Activated CD8-positive, alpha-beta memory T cell treated with anti-CD3 and anti-CD28 coated beads for 36 hours (primary cell): Measurements from ENCODE around the gene IRAK2. TPM values are rescaled to one million over a fixed set of nuclear protein-coding genes. Genes with fewer than 3 reads are reported as not detected.
"Not testable (repeated sequence)": the region's sequence is repeated elsewhere in the genome, so short reads cannot be mapped to it uniquely, and the experiment has no call there.

Experiments used
- CTCF ChIA-PET: fragments of 350-600 bp; sonication (Branson Sonifier 250); formaldehyde crosslinking; loops from one replicate; lab custom pipeline; 2021; ENCODE audit warnings: antibody characterized with exemption; lab: Charles Lee
- POLR2A ChIA-PET: fragments of 350-600 bp; sonication (Branson Sonifier 250); formaldehyde crosslinking; loops from one replicate; lab custom pipeline; 2021; ENCODE audit warnings: antibody characterized with exemption; lab: Charles Lee
- total RNA-seq, 2 experiments: library from RNA; stranded (reverse); gene quantifications; one replicate each; pipeline ENCODE4 v1.2.3, GENCODE V29; 2021

Gene IRAK2
- total RNA-seq, 2 experiments from 2014 or later: 4.0 TPM

DNA sequence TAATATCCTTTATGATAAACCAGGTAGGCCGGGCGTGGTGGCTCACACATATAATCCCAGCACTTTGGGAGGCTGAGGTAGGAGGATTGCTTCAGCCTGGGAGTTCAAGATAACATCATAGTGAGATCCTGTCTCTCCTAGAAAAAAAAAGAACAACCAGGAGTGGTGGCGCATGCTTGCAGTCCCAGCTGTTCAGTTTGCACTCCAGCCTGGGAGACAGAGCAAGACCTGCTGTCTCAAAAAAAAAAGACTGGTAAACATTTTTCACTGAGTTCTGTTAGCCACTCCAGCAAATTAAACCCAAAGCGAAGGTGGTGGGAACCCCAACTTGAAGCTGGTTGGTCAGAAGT lies 9.6 kb upstream of the IRAK2 start:
- POLR2A ChIA-PET: no interaction called here
- CTCF ChIA-PET: no interaction called here

DNA sequence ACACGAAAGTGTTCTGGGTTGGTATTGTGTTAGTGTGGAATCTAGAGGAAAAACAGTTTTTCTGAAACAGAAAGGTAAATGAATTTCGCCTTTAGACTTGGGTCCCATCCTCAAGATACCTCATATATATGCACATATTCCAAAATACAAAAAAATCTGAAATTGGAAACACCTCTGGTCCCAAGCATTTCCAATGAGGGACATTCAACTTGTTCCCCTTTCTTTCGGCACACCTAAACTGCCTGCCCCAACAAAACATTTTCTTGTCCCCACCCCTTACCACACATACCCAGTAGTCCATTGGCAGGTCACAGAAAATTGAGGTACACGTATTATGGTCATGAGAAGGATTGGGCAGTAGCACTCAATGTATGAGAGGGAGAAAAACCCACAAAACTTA lies 9.1 kb upstream of the IRAK2 start:
- ChIA-PET CTCF (no interaction called here), POLR2A (no interaction called here)

- CTCF ChIA-PET: no interaction called here
- POLR2A ChIA-PET: no interaction called here
Measured at GRCh38 chr3:10157031-10157430, 7.7 kb upstream of the IRAK2 start.

GRCh38 chr3:10158555-10158954 lies 6.2 kb upstream of the IRAK2 start:
- POLR2A ChIA-PET: interaction anchor here (1.0 kb wide), 1 partner anchor 62 kb away, joined by 7 read pairs; no protein-coding TSS in a partner anchor
- CTCF ChIA-PET: interaction anchor here (0.7 kb wide), 2 partner anchors 37 to 1584 kb away, joined by 3 read pairs; no protein-coding TSS in a partner anchor

- ChIA-PET POLR2A (no interaction called here), CTCF (no interaction called here)
Measured at GRCh38 chr3:10160346-10160745, 4.4 kb upstream of the IRAK2 start.

DNA sequence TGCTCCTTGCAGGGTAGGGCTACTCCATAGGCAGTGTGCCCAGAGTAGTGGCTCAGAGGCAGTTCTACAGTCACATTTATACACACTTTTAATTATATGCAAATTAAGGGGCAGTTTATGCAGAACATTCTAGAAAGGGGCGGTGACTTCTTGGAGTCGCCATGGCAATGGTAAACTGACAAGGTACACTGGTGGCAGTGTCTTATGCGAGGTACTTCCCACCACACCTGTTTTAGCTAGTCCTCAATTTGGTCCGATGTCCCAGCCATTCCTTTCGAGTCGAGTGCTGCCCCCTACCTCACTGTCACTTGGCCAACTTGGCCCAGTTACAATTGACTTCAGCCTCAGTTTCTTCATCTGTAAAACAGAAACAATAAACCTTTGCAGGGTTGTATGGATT lies 3.8 kb upstream of the IRAK2 start:
- ChIA-PET CTCF (no interaction called here), POLR2A (interaction anchor here (0.6 kb wide), 1 partner anchor 46 kb away, joined by 4 read pairs; no protein-coding TSS in a partner anchor)

- ChIA-PET POLR2A (no interaction called here), CTCF (no interaction called here)
Measured at GRCh38 chr3:10162185-10162584, 2.5 kb upstream of the IRAK2 start.

DNA sequence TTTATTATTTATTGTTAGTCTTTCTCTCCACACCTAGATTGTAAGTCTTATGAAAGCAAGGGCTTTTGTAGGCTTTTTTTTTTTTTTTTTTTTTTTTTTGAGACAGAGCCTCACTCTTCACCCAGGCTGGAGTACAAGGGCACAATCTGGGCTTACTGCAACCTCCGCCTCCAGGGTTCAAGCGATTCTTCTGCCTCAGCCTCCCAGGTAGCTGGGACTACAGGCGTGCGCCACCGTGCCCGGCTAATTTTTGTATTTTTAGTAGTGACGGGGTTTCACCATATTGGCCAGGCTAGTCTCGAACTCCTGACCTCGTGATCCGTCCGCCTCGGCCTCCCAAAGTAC lies 546 bp upstream of the IRAK2 start:
- CTCF ChIA-PET: interaction anchor here (0.7 to 2.1 kb wide), 5 partner anchors 15 to 58 kb away, joined by 3 to 4 read pairs (median 3); no protein-coding TSS in a partner anchor
- POLR2A ChIA-PET: not testable (repeated sequence)

- ChIA-PET POLR2A (no interaction called here), CTCF (interaction anchor here (0.6 to 2.0 kb wide), 6 partner anchors 10 to 724 kb away, joined by 3 to 6 read pairs (median 4); no protein-coding TSS in a partner anchor)
Measured at GRCh38 chr3:10166213-10166604, 1.5 kb downstream of the IRAK2 start.

DNA sequence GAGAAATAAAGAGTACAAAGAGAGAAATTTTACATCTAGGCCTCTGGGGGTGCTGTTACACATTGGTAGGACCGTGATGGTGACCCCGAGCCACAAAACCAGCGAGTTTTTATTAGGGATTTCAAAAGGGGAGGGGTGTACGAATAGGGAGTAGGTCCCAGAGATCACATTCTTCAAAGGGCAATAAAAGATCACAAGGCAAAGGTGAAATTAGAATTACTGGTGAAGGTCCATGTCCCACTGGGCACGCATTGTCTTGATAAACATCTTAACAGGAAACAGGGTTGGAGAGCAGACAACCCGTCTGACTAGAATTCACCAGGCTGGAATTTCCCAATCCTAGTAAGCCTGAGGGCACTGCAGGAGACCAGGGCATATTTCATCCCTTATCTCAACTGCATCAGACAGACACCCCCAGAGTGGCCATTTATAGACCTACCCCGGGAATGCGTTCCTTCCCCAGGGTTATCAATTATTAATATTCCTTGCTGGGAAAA lies 4.3 kb downstream of the IRAK2 start:
- CTCF ChIA-PET: no interaction called here
- POLR2A ChIA-PET: no interaction called here

DNA sequence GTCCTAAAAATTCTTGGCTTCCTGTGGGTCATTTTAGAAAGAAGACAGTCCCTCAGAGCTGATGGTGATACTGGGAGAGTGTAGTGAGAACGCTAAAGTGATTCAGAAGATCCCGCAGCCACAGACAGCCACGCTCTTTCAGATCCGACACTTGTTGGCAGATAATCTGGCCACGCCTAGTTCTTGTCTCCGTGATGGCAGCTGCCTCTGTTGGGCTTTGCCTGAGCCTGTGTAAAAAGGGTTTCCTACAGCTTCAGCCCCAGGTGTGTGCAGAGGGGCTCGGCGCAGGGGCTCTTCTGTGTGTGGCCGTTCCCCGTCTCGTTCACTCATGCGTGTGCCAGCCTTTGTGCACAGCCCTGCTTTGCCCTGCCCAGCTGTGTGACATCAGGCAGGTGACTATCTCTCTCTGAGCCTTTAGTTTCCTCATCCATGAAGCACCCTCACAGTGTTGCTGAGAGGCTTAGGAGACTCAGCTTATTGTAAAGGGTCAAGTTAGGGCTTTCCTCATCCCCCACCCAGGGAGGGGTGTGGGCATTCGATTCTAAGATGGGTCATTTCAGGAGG lies 6.3 kb downstream of the IRAK2 start:
- ChIA-PET CTCF (no interaction called here), POLR2A (no interaction called here)

DNA sequence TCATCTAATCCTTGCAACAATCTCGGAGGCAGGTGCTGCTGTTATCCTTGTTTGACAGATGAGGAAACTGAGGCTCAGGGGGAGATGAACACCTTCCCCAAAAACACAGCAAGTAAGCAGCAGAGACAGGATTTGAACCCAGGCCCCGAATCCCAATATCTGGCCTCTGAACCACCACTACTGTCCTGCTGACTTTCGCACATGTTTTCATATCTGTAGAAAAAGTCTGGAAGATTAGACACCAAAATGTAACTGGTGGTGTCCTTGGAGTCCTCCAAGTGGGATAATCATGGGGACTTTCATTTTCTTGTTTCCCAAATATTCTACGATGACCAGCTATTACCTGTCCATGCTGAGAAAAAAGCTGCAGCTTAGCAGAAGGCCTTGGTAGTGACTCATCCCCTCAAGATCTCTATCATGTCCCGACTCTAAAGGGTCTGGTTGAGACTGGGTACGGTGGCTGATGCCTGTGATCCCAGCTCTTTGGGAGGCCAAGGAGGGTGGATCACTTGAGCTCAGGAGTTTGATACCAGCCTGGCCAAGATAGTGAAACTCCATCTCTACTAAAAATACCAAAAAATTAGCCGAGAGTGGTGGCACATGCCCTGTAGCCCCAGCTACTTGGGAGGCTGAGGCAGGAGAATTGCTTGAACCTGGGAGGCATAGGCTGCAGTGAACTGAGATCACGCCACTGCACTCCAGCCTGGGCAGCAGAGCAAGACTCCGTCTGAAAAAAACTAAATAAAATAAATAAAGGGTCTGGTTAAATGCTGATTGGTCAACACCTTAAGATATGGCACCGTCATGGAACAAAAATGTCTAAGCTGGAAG lies 8.6 kb downstream of the IRAK2 start:
- POLR2A ChIA-PET: interaction anchor here (0.6 kb wide), 1 partner anchor 19 kb away, joined by 4 read pairs; no protein-coding TSS in a partner anchor
- CTCF ChIA-PET: no interaction called here

GRCh38 chr3:10173926-10174435 lies 9.3 kb downstream of the IRAK2 start:
- ChIA-PET POLR2A (no interaction called here), CTCF (no interaction called here)

GRCh38 chr3:10175334-10175733 lies 10.6 kb downstream of the IRAK2 start:
- POLR2A ChIA-PET: not testable (repeated sequence)
- CTCF ChIA-PET: interaction anchor here (0.6 kb wide), 2 partner anchors 44 to 89 kb away, joined by 3 to 4 read pairs; no protein-coding TSS in a partner anchor

GRCh38 chr3:10176150-10176549 lies 11.4 kb downstream of the IRAK2 start:
- CTCF ChIA-PET: interaction anchor here (0.6 to 0.7 kb wide), 3 partner anchors 10 to 523 kb away, joined by 3 to 6 read pairs (median 4); no protein-coding TSS in a partner anchor
- POLR2A ChIA-PET: not testable (repeated sequence)

DNA sequence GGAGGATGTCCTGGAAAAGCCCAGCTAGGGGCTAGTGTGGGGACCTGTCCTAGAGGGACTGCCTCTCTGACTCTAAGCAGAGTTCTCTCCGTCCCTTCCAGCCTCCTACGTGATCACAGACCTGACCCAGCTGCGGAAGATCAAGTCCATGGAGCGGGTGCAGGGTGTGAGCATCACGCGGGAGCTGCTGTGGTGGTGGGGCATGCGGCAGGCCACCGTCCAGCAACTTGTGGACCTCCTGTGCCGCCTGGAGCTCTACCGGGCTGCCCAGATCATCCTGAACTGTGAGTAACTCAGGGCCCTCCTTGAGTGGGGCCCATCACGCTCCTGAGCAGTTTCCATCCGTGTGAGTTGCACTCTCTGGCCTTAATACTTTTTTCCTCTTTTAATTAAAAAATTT lies 13.0 kb downstream of the IRAK2 start:
- ChIA-PET CTCF (no interaction called here), POLR2A (no interaction called here)

DNA sequence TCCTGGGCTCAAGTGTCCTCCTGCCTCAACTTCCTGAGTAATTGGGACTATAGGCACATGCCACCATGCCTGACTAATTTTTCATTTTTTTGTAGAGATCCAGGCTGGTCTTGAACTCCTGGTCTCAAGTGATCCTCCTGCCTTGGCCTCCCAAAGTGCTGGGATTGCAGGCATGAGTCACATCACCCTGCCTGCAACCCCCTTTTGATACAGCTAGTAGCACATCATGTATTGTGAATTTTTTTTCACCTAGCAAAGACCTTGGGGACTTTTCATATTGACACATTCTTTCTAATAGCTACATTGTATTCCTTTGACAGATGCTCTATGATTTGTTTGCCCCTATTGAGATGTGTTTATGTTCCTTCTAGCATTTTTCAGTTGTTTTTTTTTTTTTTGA lies 14.2 kb downstream of the IRAK2 start:
- CTCF ChIA-PET: no interaction called here
- POLR2A ChIA-PET: interaction anchor here (0.7 kb wide), 1 partner anchor 13 kb away, joined by 6 read pairs; no protein-coding TSS in a partner anchor

- ChIA-PET CTCF (interaction anchor here (1.2 kb wide), 1 partner anchor 16 kb away, joined by 4 read pairs; the partner anchor contains the start of gene IRAK2), POLR2A (no interaction called here)
Measured at GRCh38 chr3:10180289-10180688, 15.6 kb downstream of the IRAK2 start.

DNA sequence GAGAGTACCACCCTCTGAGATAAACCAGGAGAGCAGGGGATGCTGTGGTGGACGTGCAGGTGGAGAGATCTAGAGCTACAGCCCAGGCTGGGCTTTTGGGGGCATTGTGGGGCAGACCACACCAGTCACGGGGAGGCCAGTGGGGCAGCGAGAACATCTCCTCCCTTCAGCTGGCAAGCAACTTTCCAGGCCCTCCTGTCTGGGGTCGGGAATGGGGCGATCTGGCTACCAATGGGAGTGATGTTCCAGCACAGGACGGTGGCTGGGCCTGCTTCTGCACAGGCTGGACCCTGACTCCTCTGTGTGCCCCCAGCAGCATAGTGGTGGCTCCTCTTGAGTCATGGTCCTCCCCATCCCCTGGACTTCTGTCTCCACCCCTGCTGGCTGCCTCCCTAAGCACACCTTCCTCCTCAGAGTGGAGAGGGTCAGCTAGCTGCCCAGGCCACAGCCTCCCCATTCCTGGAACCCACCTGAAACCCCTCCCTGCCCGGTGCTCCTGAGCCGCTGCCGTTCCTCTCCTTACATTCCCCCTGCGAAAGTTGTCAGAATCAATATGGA lies 16.1 kb downstream of the IRAK2 start:
- CTCF ChIA-PET: interaction anchor here (1.2 kb wide), 1 partner anchor 17 kb away, joined by 4 read pairs; the partner anchor contains the start of gene IRAK2

DNA sequence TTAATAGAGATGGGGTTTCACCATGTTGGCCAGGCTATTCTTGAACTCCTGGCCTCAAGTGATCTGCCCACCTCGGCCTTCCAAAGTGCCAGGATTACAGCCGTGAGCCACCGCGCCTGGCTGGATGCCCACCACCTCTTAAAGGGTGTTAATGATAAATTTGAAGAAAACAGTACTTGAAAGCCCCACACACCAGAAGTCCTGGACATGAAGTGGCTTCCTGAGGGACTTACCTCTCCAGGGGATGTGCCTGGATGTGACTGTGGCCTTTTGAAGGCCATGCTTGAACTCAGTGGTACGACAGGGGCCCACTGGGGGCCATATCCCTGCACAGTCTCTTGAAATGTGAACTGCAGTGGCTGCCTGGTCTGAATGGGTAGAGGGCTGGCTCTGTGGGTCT lies 18.2 kb downstream of the IRAK2 start:
- CTCF ChIA-PET: no interaction called here

More for the DNA sequence above, 16.1 kb downstream of the IRAK2 start:
- POLR2A ChIA-PET: no interaction called here

More for the DNA sequence above, 18.2 kb downstream of the IRAK2 start:
- POLR2A ChIA-PET: no interaction called here
